OCI-LY3 (cell line): ENCODE measurements around the gene ANKRD36B.
"Not testable (repeated sequence)": the region's sequence is repeated elsewhere in the genome, so short reads cannot be mapped to it uniquely, and the experiment has no call there.

Source experiments
- EZH2phosphoT487 ChIP-seq: fragments of 200-600 bp; shearing (Covaris generic); IDR thresholded peaks from 2 replicates; pipeline ENCODE4 v1.6.1; 2018; ENCODE audit warnings: antibody characterized with exemption, mixed run types, low read depth
- TF ChIP-seq, protein P1 (sequence below): fragments of 200-600, 300-600 bp; sonication (generic); IDR thresholded peaks from 2 replicates; pipeline ENCODE4 v1.5.1; 2014; ENCODE audit warnings: antibody characterized with exemption, low read length, low read depth

DNA sequence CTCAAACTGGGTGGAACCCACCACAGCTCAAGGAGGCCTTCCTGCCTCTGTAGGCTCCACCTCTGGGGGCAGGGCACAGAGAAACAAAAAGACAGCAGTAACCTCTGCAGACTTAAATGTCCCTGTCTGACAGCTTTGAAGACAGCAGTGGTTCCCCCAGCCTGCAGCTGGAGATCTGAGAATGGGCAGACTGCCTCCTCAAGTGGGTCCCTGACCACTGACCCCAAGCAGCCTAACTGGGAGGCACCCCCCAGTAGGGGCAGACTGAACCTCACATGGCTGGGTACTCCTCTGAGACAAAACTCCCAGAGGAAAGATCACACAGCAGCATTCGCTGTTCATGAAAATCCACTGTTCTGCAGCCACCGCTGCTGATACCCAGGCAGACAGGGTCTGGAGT, 63.8 kb downstream of the ANKRD36B start:
- TF ChIP-seq, protein P1, sequence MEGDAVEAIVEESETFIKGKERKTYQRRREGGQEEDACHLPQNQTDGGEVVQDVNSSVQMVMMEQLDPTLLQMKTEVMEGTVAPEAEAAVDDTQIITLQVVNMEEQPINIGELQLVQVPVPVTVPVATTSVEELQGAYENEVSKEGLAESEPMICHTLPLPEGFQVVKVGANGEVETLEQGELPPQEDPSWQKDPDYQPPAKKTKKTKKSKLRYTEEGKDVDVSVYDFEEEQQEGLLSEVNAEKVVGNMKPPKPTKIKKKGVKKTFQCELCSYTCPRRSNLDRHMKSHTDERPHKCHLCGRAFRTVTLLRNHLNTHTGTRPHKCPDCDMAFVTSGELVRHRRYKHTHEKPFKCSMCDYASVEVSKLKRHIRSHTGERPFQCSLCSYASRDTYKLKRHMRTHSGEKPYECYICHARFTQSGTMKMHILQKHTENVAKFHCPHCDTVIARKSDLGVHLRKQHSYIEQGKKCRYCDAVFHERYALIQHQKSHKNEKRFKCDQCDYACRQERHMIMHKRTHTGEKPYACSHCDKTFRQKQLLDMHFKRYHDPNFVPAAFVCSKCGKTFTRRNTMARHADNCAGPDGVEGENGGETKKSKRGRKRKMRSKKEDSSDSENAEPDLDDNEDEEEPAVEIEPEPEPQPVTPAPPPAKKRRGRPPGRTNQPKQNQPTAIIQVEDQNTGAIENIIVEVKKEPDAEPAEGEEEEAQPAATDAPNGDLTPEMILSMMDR: not testable (repeated sequence)
- TF ChIP-seq EZH2phosphoT487: not testable (repeated sequence)
